K562 (cell line): ENCODE results near the gene UNC13C. TPM values are rescaled to one million over a fixed set of nuclear protein-coding genes. Genes with fewer than 3 reads are reported as not detected.

ENCODE experiments used
- ATAC-seq: fragments of 200-7000 bp; cut with Tn5 transposase; 3 replicates; pipeline ENCODE4 v1.9.1; 2020; ENCODE audit warnings: moderate library complexity
- BruUV-seq: library from RNA; stranded (reverse); fragments of 400-500 nt; replicated peaks from 2 replicates; lab custom pipeline; 2021; lab: Mats Ljungman, UMichigan
- CTCF ChIA-PET: fragments of 300-600 bp; formaldehyde crosslinking; extraction: SDS; loops from one replicate; lab custom pipeline; 2021; ENCODE audit warnings: low intra/inter-chr PET ratio; lab: Yijun Ruan, JAX
- POLR2A ChIA-PET: fragments of 300-600, 350-650 bp; sonication (Branson Sonifier 250); formaldehyde crosslinking; extraction: SDS; loops from one replicate; lab custom pipeline; 2021; ENCODE audit warnings: antibody characterized with exemption, inconsistent platforms; lab: Yijun Ruan, JAX
- DNase-seq, 4 experiments: peaks; one replicate each; pipeline versions ENCODE4 v3.0.0 to v3.0.0-alpha.2; 2011 to 2018; ENCODE audit warnings: low spot score in 3 of 4, mixed read lengths in 3 of 4; ENCODE audit errors: extremely low read depth in 1 of 4
- FAIRE-seq: peaks from 2 replicates; lab custom pipeline; 2011; peaks lifted over from hg19 to GRCh38; lab: Jason Lieb, UNC
- H2AFZ ChIP-seq: 2 replicates; pipeline ENCODE4 v1.6.0; 2011; ENCODE audit warnings: low read depth, low read length, control low read depth, inconsistent platforms
- H3K27ac ChIP-seq: fragments of 200-600 bp; 3 replicates; pipeline ENCODE4 v1.8.0; 2011; ENCODE audit warnings: low read depth, mild to moderate bottlenecking, control low read depth, inconsistent platforms, low read length, moderate library complexity, mixed read lengths; ENCODE audit errors: extremely low read depth
- H3K27me3 ChIP-seq, 2 experiments: fragments of 300-600 bp in 1 of 2; 2 replicates in 1 of 2; 3 replicates in 1 of 2; pipeline versions ENCODE4 v1.6.0 to v1.8.0; 2011; ENCODE audit warnings: inconsistent platforms in 2 of 2, low read length in 2 of 2, mild to moderate bottlenecking in 1 of 2, mixed read lengths in 1 of 2, moderate library complexity in 1 of 2; ENCODE audit not compliant: control insufficient read depth in 2 of 2, insufficient read depth in 2 of 2
- H3K36me3 ChIP-seq: fragments of 300-600 bp; 3 replicates; pipeline ENCODE4 v1.8.0; 2011; ENCODE audit warnings: mild to moderate bottlenecking, low read length, inconsistent platforms; ENCODE audit not compliant: control insufficient read depth, insufficient read depth
- H3K4me1 ChIP-seq, 2 experiments: fragments of 200-600 bp in 1 of 2; replicated peaks in 1 of 2; 2 replicates in 1 of 2; 3 replicates in 1 of 2; pipeline versions ENCODE4 v1.5.1 to v1.8.0; 2011; ENCODE audit warnings: inconsistent platforms in 2 of 2, low read length in 2 of 2, mild to moderate bottlenecking in 1 of 2, mixed read lengths in 1 of 2, moderate library complexity in 1 of 2; ENCODE audit not compliant: control insufficient read depth in 2 of 2, insufficient read depth in 2 of 2
- H3K4me2 ChIP-seq: 2 replicates; pipeline ENCODE4 v1.6.1; 2011; ENCODE audit warnings: low read length, control low read depth, inconsistent platforms, mixed read lengths; ENCODE audit not compliant: insufficient read depth
- H3K4me3 ChIP-seq: fragments of 200-600 bp; sonication (generic), shearing (Covaris generic); 2 replicates; pipeline ENCODE4 v1.5.1; 2016; ENCODE audit warnings: control low read depth, inconsistent platforms
- H3K79me2 ChIP-seq: fragments of 200-600 bp; 3 replicates; pipeline ENCODE4 v1.8.0; 2011; ENCODE audit warnings: low read length, inconsistent platforms; ENCODE audit not compliant: control insufficient read depth, insufficient read depth
- H3K9ac ChIP-seq, 2 experiments: 2 replicates each; pipeline versions ENCODE4 v1.6.0 to v1.6.1; 2011; ENCODE audit warnings: low read depth in 2 of 2, low read length in 2 of 2, control low read depth in 1 of 2, inconsistent platforms in 1 of 2, mild to moderate bottlenecking in 1 of 2, mixed read lengths in 1 of 2; ENCODE audit not compliant: insufficient read depth in 1 of 2
- H3K9me1 ChIP-seq: one replicate; pipeline ENCODE4 v1.6.0; 2011; ENCODE audit warnings: inconsistent platforms, mild to moderate bottlenecking, low read length, moderate library complexity; ENCODE audit not compliant: control insufficient read depth, insufficient read depth
- H3K9me3 ChIP-seq: replicated peaks from 2 replicates; pipeline ENCODE4 v1.5.1; 2011; ENCODE audit warnings: low read depth, low read length, inconsistent platforms; ENCODE audit not compliant: control insufficient read depth, insufficient read depth
- H4K20me1 ChIP-seq: replicated peaks from 2 replicates; pipeline ENCODE4 v1.6.1; 2011; ENCODE audit warnings: low read length, inconsistent platforms, mixed read lengths; ENCODE audit not compliant: control insufficient read depth, insufficient read depth
- CEBPG ChIP-seq, 3 experiments: fragments of 200-800 bp in 1 of 3; sonication (Bioruptor generic) in 1 of 3; sonication (generic) in 1 of 3; formaldehyde crosslinking in 1 of 3; IDR thresholded peaks in 2 of 3; conservative IDR thresholded peaks in 1 of 3; 2 replicates each; pipeline versions ENCODE4 v1.6.1 to v1.8.0; 2016 to 2022; ENCODE audit warnings: missing compliant biosample characterization in 2 of 3, missing genetic modification characterization in 2 of 3, mild to moderate bottlenecking in 1 of 3, missing genetic modification reagents in 1 of 3
- HMGN3 ChIP-seq: IDR thresholded peaks from 2 replicates; pipeline ENCODE4 v1.6.1; 2011; ENCODE audit warnings: borderline replicate concordance, low read depth, mild to moderate bottlenecking, mixed read lengths, low read length; ENCODE audit not compliant: insufficient read length; ENCODE audit errors: extremely low read depth
- MYNN ChIP-seq, 2 experiments: sonication (generic); formaldehyde crosslinking in 1 of 2; IDR thresholded peaks; 2 replicates each; pipeline versions ENCODE4 v1.5.0 to v1.6.1; 2016 to 2020; ENCODE audit warnings: antibody characterized with exemption in 1 of 2, missing genetic modification reagents in 1 of 2
- ZNF232 ChIP-seq: sonication (generic); formaldehyde crosslinking; IDR thresholded peaks from 2 replicates; pipeline ENCODE4 v1.8.0; 2022; ENCODE audit warnings: mild to moderate bottlenecking, missing genetic modification reagents
- WGBS: fragments of 100-300 bp; shearing (Covaris generic); methylation state at CpG from one replicate; pipeline ENCODE4 v1.1.6; 2016; ENCODE audit warnings: low coverage, mixed read lengths; ENCODE audit not compliant: insufficient coverage; ENCODE audit errors: missing lambda C conversion rate; 5-methylcytosine and 5-hydroxymethylcytosine counted together
- in situ Hi-C: fragments of 300-500 bp; cut with MboI; formaldehyde crosslinking; loops from 4 replicates; pipeline ENCODE4 v1.15.0; 2018; ENCODE audit warnings: inconsistent platforms, mixed read lengths
- intact Hi-C: fragments of 100-400 bp; cut with micrococcal nuclease; formaldehyde crosslinking; loops from 2 replicates; pipeline ENCODE4 v1.14.2; 2022
- polyA plus RNA-seq, 8 experiments: library from polyadenylated mRNA; depleted of rRNA in 4 of 8; stranded (reverse) in 5 of 8; unstranded in 3 of 8; fragments of >200 nt; fragmentation: Nextera tagmentation in 2 of 8; fragmentation: Illumina TruSeq in 1 of 8; extraction: Ambion mirVana in 2 of 8; extraction: Trizol in 1 of 8; gene quantifications; 2 replicates each; pipeline versions ENCODE4 v1.2.1 to v1.2.3, GENCODE V29; 2011 to 2014; ENCODE audit warnings: inconsistent platforms in 1 of 8, missing spikeins in 1 of 8
- total RNA-seq, 7 experiments: library from RNA; depleted of rRNA in 6 of 7; stranded (reverse); fragments of >200 nt in 6 of 7; fragmentation: Illumina TruSeq in 2 of 7; extraction: Trizol in 2 of 7; gene quantifications; 2 replicates each; pipeline versions ENCODE4 v1.2.1 to v1.2.3, GENCODE V29; 2011 to 2021; ENCODE audit warnings: low replicate concordance in 1 of 7
- TF ChIP-seq, protein P1 (sequence below), 2 experiments: fragments of 450-650 bp in 1 of 2; sonication (generic) in 1 of 2; formaldehyde crosslinking; conservative IDR thresholded peaks; 2 replicates each; pipeline versions ENCODE4 v1.4.0 to v1.8.1; 2020 to 2022; ENCODE audit warnings: mild to moderate bottlenecking in 1 of 2, missing genetic modification reagents in 1 of 2

The UNC13C gene
- total and polyA plus RNA-seq, 9 of the 15 experiments (the other 6 are each of a cell fraction or from before 2014, with no cell fraction given) = not detected

DNA sequence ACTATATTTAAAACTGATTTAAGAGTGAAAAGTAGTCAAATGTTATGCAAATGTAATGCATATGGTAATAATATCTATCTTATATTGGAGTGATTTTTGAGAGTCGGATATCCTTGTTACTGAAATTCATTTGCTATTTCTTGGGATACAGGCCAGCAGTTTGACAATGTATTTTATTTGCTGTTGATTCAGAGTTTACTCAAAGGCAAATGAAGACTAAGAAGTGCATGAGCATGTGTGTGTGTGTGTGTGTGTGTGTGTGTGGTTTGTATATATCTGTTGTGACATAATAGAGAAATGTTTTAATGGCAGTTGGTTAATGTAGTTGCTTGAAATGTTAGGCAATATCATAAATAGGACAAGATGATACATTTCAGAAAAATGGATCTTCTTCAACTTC, 39.0 kb downstream of the UNC13C start:
- Histone ChIP-seq H3K9ac (no peak overlapping the region), H3K4me2 (no peak overlapping the region), H3K36me3 (no peaks in the 10 kb centered on the region), H3K27me3 (no peaks in the 10 kb centered on the region), H4K20me1 (no peaks in the 10 kb centered on the region), H3K27ac (no peak overlapping the region), H3K4me3 (no peak overlapping the region), H3K79me2 (no peaks in the 10 kb centered on the region), H3K9me1 (no peaks in the 10 kb centered on the region), H3K9me3 (no peaks in the 10 kb centered on the region), H2AFZ (no peak overlapping the region), H3K4me1 (no peaks in the 10 kb centered on the region)
- BruUV-seq = no TSS peak
- POLR2A ChIA-PET = no interaction called here
- DNase-seq (no peak), FAIRE-seq (no peak), ATAC-seq (no peak)
- in situ Hi-C loops = no loop called here
- TF ChIP-seq ZNF232 (CRISPR knock-in tag) = no peak
- TF ChIP-seq HMGN3 = no peak
- no peak for TF ChIP-seq CEBPG (CRISPR knock-in tag; IDR thresholded peaks at IDR 0.05)
- no peak for TF ChIP-seq CEBPG (tag; conservative IDR thresholded peaks at IDR 0.05 in 1 of 2, IDR thresholded peaks at IDR 0.05 in 1 of 2)
- TF ChIP-seq MYNN (IDR thresholded peaks at IDR 0.05) = no peak
- no peak for TF ChIP-seq MYNN (CRISPR knock-in tag; IDR thresholded peaks at IDR 0.05)
- WGBS = 4% methylated on average over 1 of the region's 1 CpG
- intact Hi-C loops = no loop called here
- CTCF ChIA-PET = no interaction called here

DNA sequence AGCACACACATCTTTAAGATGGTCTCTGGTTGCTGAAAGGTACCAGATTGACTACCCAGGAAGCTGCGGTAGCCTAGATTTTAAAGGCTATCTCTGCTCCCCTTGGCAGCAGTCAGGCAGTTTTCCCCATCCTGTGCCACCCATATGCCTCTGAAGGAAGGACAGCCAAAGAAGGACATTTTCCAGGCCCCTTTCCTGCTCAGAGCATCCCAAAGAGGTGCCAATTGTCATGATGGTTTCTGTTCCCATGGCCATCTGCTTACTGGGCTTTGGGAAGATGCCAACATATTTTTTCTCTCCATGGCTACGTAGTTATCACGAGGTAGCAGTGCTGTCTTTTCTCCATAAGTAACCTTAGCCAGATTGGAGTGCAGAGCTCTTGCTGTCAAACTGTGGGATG, 39.7 kb downstream of the UNC13C start:
- Histone ChIP-seq H3K4me1 (no peaks in the 10 kb centered on the region), H2AFZ (no peak overlapping the region), H3K4me2 (no peak overlapping the region), H3K79me2 (no peaks in the 10 kb centered on the region), H3K36me3 (no peaks in the 10 kb centered on the region), H3K9me3 (no peaks in the 10 kb centered on the region), H3K9ac (no peak overlapping the region), H3K27me3 (no peaks in the 10 kb centered on the region), H4K20me1 (no peaks in the 10 kb centered on the region), H3K27ac (no peak overlapping the region), H3K9me1 (no peaks in the 10 kb centered on the region), H3K4me3 (no peak overlapping the region)
- intact Hi-C loops (no loop called here), in situ Hi-C loops (no loop called here)
- no TSS peak for BruUV-seq
- ATAC-seq (no peak), DNase-seq (no peak), FAIRE-seq (no peak)
- POLR2A ChIA-PET = no interaction called here
- WGBS = 0% methylated on average over 3 of the region's 3 CpGs
- CTCF ChIA-PET = no interaction called here
- TF ChIP-seq, protein P1, sequence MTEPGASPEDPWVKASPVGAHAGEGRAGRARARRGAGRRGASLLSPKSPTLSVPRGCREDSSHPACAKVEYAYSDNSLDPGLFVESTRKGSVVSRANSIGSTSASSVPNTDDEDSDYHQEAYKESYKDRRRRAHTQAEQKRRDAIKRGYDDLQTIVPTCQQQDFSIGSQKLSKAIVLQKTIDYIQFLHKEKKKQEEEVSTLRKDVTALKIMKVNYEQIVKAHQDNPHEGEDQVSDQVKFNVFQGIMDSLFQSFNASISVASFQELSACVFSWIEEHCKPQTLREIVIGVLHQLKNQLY (CRISPR knock-in tag; conservative IDR thresholded peaks at IDR 0.05) = no peak
